Measurements from ENCODE around the gene CD164.

GRCh38 chr6:109388265-109388664 lies 6.0 kb upstream of the CD164 start:
- no peak for TF ChIP-seq POLR2AphosphoS5 (IDR thresholded peaks at IDR 0.05)
- TF ChIP-seq, protein P1, sequence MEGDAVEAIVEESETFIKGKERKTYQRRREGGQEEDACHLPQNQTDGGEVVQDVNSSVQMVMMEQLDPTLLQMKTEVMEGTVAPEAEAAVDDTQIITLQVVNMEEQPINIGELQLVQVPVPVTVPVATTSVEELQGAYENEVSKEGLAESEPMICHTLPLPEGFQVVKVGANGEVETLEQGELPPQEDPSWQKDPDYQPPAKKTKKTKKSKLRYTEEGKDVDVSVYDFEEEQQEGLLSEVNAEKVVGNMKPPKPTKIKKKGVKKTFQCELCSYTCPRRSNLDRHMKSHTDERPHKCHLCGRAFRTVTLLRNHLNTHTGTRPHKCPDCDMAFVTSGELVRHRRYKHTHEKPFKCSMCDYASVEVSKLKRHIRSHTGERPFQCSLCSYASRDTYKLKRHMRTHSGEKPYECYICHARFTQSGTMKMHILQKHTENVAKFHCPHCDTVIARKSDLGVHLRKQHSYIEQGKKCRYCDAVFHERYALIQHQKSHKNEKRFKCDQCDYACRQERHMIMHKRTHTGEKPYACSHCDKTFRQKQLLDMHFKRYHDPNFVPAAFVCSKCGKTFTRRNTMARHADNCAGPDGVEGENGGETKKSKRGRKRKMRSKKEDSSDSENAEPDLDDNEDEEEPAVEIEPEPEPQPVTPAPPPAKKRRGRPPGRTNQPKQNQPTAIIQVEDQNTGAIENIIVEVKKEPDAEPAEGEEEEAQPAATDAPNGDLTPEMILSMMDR (IDR thresholded peaks at IDR 0.05), result no peak
- no peak for TF ChIP-seq POLR2A (IDR thresholded peaks at IDR 0.05)
- TF ChIP-seq EP300 (IDR thresholded peaks at IDR 0.05), result no peak

All from sigmoid colon (tissue), 4 donors.